IMR-90 (cell line): ENCODE measurements around the gene CPN1.

Source experiments
- CHD1 ChIP-seq: IDR thresholded peaks from 2 replicates; pipeline ENCODE4 v1.6.1; 2012; ENCODE audit warnings: low read depth, low read length, improper control_type of control experiment
- FOS ChIP-seq: fragments of 150-350 bp; IDR thresholded peaks from 2 replicates; pipeline ENCODE4 v1.6.1; 2016; ENCODE audit warnings: low read depth, low read length
- MAFK ChIP-seq: IDR thresholded peaks from 2 replicates; pipeline ENCODE4 v1.6.1; 2012; ENCODE audit warnings: low read depth, low read length, improper control_type of control experiment
- POLR2A ChIP-seq: IDR thresholded peaks from 2 replicates; pipeline ENCODE4 v1.6.1; 2012; ENCODE audit warnings: mild to moderate bottlenecking, low read depth, low read length
- RAD21 ChIP-seq: IDR thresholded peaks from 2 replicates; pipeline ENCODE4 v1.6.1; 2012; ENCODE audit warnings: low read length, improper control_type of control experiment
- RFX5 ChIP-seq: IDR thresholded peaks from 2 replicates; pipeline ENCODE4 v1.8.0; 2012; ENCODE audit warnings: low read depth, mild to moderate bottlenecking, low read length, moderate library complexity
- SMC3 ChIP-seq: fragments of 150-350 bp; IDR thresholded peaks from 2 replicates; pipeline ENCODE4 v1.6.1; 2016; ENCODE audit warnings: low read depth, mild to moderate bottlenecking, antibody characterized with exemption, low read length, moderate library complexity
- TF ChIP-seq, protein P1 (sequence below): conservative IDR thresholded peaks from 2 replicates; pipeline ENCODE4 v1.5.1; 2012; ENCODE audit warnings: mild to moderate bottlenecking, low read depth, low read length, improper control_type of control experiment
- TF ChIP-seq, protein P2 (sequence below): fragments of 150-350 bp; IDR thresholded peaks from 2 replicates; pipeline ENCODE4 v1.6.1; 2017; ENCODE audit warnings: mild to moderate bottlenecking, antibody characterized with exemption, low read length, low read depth
- TF ChIP-seq, protein P3 (sequence below): fragments of 150-350 bp; IDR thresholded peaks from 2 replicates; pipeline ENCODE4 v1.6.1; 2016; ENCODE audit warnings: low read depth, mild to moderate bottlenecking, low read length, moderate library complexity, borderline replicate concordance

DNA sequence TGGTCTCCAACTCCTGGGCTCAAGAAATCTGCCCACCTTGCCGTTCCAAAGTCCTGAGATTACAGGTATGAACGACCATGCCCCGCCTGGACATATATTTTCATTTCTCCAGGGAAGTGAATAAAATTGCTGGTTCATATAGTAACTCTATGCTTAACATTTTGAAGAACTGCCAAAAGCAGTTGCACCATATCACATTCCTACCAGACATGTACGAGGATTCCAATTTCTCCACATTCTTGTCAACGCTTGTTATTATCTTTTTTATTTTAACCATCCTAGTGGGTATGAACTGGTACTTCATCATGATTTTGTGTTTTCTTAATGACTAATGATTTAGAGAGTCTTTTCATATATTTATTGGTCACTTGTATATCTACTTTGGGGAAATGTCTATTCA is 21.9 kb upstream of the CPN1 start:
- TF ChIP-seq, protein P1, sequence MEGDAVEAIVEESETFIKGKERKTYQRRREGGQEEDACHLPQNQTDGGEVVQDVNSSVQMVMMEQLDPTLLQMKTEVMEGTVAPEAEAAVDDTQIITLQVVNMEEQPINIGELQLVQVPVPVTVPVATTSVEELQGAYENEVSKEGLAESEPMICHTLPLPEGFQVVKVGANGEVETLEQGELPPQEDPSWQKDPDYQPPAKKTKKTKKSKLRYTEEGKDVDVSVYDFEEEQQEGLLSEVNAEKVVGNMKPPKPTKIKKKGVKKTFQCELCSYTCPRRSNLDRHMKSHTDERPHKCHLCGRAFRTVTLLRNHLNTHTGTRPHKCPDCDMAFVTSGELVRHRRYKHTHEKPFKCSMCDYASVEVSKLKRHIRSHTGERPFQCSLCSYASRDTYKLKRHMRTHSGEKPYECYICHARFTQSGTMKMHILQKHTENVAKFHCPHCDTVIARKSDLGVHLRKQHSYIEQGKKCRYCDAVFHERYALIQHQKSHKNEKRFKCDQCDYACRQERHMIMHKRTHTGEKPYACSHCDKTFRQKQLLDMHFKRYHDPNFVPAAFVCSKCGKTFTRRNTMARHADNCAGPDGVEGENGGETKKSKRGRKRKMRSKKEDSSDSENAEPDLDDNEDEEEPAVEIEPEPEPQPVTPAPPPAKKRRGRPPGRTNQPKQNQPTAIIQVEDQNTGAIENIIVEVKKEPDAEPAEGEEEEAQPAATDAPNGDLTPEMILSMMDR: no peak
- TF ChIP-seq RAD21: no peak
- TF ChIP-seq RFX5: no peak
- TF ChIP-seq CHD1: no peak
- TF ChIP-seq, protein P2, sequence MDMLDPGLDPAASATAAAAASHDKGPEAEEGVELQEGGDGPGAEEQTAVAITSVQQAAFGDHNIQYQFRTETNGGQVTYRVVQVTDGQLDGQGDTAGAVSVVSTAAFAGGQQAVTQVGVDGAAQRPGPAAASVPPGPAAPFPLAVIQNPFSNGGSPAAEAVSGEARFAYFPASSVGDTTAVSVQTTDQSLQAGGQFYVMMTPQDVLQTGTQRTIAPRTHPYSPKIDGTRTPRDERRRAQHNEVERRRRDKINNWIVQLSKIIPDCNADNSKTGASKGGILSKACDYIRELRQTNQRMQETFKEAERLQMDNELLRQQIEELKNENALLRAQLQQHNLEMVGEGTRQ: no peak
- no peak for TF ChIP-seq POLR2A
- TF ChIP-seq, protein P3, sequence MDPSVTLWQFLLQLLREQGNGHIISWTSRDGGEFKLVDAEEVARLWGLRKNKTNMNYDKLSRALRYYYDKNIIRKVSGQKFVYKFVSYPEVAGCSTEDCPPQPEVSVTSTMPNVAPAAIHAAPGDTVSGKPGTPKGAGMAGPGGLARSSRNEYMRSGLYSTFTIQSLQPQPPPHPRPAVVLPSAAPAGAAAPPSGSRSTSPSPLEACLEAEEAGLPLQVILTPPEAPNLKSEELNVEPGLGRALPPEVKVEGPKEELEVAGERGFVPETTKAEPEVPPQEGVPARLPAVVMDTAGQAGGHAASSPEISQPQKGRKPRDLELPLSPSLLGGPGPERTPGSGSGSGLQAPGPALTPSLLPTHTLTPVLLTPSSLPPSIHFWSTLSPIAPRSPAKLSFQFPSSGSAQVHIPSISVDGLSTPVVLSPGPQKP: no peak
- no peak for TF ChIP-seq FOS
- no peak for TF ChIP-seq SMC3
- TF ChIP-seq MAFK: no peak
